Peyer's patch (tissue), 4 donors: Measurements from ENCODE around the gene TRIM2. TPM values are rescaled to one million over a fixed set of nuclear protein-coding genes. Genes with fewer than 3 reads are reported as not detected.

Experiments used
- DNase-seq, 3 donors: peaks; one replicate each; pipeline ENCODE4 v3.0.0-alpha.2; 2017 to 2019
- H3K27ac ChIP-seq, 4 donors: fragments of 200-600 bp; sonication (generic); one replicate each; pipeline ENCODE4 v1.5.1; 2016 to 2019
- H3K27me3 ChIP-seq, 2 donors: fragments of 200-600 bp; sonication (generic); one replicate each; pipeline ENCODE4 v1.5.1; 2019
- H3K36me3 ChIP-seq, 3 donors: fragments of 200-600 bp; sonication (generic); one replicate each; pipeline ENCODE4 v1.5.1; 2016 to 2019
- H3K4me1 ChIP-seq, 4 donors: fragments of 200-600 bp; sonication (generic); one replicate each; pipeline ENCODE4 v1.5.1; 2016 to 2019
- H3K4me3 ChIP-seq, 4 donors: fragments of 200-600 bp; sonication (generic); 1 replicate in 3 of 4; 2 replicates in 1 of 4; pipeline ENCODE4 v1.5.1; 2016 to 2019; ENCODE audit warnings: mild to moderate bottlenecking in 1 of 4
- H3K9me3 ChIP-seq, 4 donors: fragments of 200-600 bp; sonication (generic); one replicate each; pipeline ENCODE4 v1.5.1; 2016 to 2019; ENCODE audit warnings: mild to moderate bottlenecking in 1 of 4
- POLR2A ChIP-seq, 2 donors: fragments of 450-650 bp; IDR thresholded peaks; one replicate each; pipeline ENCODE4 v1.5.1; 2017; ENCODE audit warnings: antibody characterized with exemption in 2 of 2, mild to moderate bottlenecking in 2 of 2, moderate library complexity in 2 of 2
- total RNA-seq, 4 donors: library from RNA; depleted of rRNA; stranded (reverse); fragments of >200 nt; gene quantifications; one replicate each; pipeline ENCODE4 v1.1.0, GENCODE V29; 2016
- TF ChIP-seq, protein P1 (sequence below), 6 experiments: fragments of 450-650 bp in 4 of 6; fragments of 200-600 bp in 2 of 6; sonication (generic) in 1 of 6; IDR thresholded peaks; one replicate each; pipeline ENCODE4 v1.5.1; 2017 to 2019; ENCODE audit warnings: antibody characterized with exemption in 6 of 6, mild to moderate bottlenecking in 3 of 6, moderate library complexity in 1 of 6

The TRIM2 gene
- total RNA-seq, 4 donors from 2014 or later, result 58.6 to 158 (median 144) TPM

DNA sequence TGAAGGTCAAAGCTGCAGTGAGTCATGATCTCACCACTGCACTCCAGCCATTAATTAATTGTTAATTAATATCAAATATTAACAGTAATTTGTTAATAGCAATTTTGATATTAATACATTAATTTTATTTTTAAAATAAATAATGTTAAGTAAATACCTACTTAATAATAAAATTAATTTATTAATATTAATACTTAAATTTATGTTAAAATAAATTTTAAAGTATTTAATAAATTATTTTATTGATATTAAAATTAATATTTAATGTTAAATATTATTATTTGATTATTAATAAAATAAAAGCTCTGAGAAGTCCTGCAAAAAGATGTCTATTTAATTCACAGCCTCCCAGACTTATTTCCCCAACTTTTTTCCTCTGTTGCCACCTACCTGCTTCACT lies 25.1 kb upstream of the TRIM2 start:
- Histone ChIP-seq H3K27me3 (no peaks in the 10 kb centered on the region), H3K36me3 (no peaks in the 10 kb centered on the region), H3K9me3 (no peaks in the 10 kb centered on the region), H3K4me3 (no peak overlapping the region), H3K4me1 (no peaks in the 10 kb centered on the region), H3K27ac (no peak overlapping the region)
- DNase-seq, result no peak
- no peak for TF ChIP-seq POLR2A (IDR thresholded peaks at IDR 0.05)
- TF ChIP-seq, protein P1, sequence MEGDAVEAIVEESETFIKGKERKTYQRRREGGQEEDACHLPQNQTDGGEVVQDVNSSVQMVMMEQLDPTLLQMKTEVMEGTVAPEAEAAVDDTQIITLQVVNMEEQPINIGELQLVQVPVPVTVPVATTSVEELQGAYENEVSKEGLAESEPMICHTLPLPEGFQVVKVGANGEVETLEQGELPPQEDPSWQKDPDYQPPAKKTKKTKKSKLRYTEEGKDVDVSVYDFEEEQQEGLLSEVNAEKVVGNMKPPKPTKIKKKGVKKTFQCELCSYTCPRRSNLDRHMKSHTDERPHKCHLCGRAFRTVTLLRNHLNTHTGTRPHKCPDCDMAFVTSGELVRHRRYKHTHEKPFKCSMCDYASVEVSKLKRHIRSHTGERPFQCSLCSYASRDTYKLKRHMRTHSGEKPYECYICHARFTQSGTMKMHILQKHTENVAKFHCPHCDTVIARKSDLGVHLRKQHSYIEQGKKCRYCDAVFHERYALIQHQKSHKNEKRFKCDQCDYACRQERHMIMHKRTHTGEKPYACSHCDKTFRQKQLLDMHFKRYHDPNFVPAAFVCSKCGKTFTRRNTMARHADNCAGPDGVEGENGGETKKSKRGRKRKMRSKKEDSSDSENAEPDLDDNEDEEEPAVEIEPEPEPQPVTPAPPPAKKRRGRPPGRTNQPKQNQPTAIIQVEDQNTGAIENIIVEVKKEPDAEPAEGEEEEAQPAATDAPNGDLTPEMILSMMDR (IDR thresholded peaks at IDR 0.05), result no peak

DNA sequence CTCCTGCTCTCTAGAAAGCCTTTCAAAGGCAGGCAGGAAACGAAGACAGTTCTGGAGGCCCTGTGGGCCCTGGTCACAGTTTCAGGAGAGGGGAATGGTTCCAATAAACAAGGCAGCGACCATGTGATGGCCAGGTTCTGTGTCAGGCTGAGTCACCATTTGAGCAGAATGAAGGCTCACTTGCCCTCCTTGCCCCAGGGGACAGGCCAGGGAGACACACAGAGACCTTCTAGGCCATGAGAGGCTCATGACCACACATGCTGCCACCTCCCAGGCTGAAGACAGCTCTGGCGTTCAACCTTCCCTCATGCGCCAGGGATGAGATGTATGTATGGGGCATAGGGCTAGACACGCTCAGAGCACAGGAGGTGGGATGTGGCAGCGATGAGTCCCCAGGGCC lies 22.9 kb upstream of the TRIM2 start:
- Histone ChIP-seq H3K9me3 (no peaks in the 10 kb centered on the region), H3K27me3 (no peaks in the 10 kb centered on the region), H3K4me1 (no peaks in the 10 kb centered on the region), H3K36me3 (no peaks in the 10 kb centered on the region), H3K27ac (no peak overlapping the region), H3K4me3 (no peak overlapping the region)
- no peak for DNase-seq
- TF ChIP-seq POLR2A (IDR thresholded peaks at IDR 0.05), result no peak
- TF ChIP-seq, protein P1 (IDR thresholded peaks at IDR 0.05), result no peak

DNA sequence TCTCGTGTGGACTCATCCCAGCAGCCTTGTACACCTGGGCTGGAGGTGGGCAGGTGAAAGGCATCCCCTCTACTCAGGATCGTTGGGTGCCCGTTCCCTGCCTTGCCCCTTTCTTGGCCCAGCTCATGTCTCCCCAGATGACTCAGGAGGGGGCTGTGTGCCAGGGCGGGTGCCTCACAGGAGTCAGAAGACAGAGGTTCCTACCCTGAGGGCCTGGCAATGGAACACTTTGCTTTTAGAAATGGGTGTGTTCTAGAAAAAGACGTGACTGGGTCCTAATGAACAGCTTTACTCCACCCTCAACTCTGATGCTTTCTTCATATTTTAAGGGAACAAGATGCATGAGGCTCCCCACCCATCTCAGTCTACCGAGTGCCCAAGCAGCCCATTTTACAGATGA lies 22.5 kb upstream of the TRIM2 start:
- H3K4me1 ChIP-seq, result no peaks in the 10 kb centered on the region
- H3K9me3 ChIP-seq, result no peaks in the 10 kb centered on the region
- H3K4me3 ChIP-seq, result no peak overlapping the region
- DNase-seq, result no peak
- TF ChIP-seq, protein P1 (IDR thresholded peaks at IDR 0.05), result no peak
- TF ChIP-seq POLR2A (IDR thresholded peaks at IDR 0.05), result no peak
- H3K27me3 ChIP-seq, result no peaks in the 10 kb centered on the region
- no peaks in the 10 kb centered on the region for H3K36me3 ChIP-seq
- no peak overlapping the region for H3K27ac ChIP-seq

DNA sequence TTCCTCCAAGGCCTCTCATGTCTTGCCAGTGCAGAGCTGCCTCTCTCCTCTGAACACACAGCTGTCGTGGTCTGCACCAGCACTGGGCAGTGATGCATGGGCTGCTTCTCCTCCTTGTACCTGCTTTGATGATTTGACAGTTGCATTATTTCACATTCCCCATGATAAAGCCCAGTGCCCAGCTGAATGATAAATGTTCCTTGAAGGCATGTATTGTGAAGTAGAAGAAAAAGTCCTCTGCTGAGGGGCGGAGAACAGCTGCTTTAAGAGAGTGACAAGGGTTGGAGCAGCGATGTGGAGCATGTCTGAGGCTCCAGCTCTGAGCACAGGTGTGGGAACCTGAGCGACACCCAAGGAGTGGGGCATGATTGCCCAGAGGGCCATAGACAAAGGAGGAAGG lies 21.1 kb upstream of the TRIM2 start:
- Histone ChIP-seq H3K4me3 (no peak overlapping the region), H3K27ac (no peak overlapping the region), H3K9me3 (no peaks in the 10 kb centered on the region), H3K4me1 (no peaks in the 10 kb centered on the region), H3K36me3 (no peaks in the 10 kb centered on the region), H3K27me3 (no peaks in the 10 kb centered on the region)
- DNase-seq, result no peak
- no peak for TF ChIP-seq POLR2A (IDR thresholded peaks at IDR 0.05)
- TF ChIP-seq, protein P1 (IDR thresholded peaks at IDR 0.05), result no peak

DNA sequence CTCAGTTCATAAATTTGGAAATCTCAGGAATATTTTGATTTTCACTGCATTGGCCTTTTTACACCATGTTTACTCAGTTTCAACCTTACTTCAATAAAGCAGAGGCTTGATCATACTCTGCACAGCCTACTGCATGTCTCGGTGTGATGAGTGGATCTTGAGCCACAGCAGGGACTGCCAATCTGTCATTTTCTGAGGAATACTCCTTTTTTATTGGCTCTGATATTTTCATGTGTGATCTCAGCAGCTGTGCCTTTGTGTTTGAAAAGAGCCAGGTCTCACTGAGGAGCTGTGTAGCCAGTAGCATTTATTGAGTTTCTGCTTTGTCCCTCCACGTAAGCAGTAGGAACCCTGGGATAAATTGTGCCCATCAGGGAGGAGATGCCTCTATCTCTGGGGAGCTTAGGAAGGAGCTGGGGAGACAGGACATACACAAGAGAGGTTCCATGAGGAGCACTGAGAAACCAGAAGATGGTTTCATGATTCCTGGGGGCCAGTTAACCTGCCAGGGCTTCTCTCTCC lies 18.9 kb upstream of the TRIM2 start:
- H3K27me3 ChIP-seq, result no peaks in the 10 kb centered on the region
- no peaks in the 10 kb centered on the region for H3K36me3 ChIP-seq
- no peak for DNase-seq
- H3K4me3 ChIP-seq, result no peak overlapping the region
- peaks cover 0 to 6% (median 0%) of the 10 kb centered on the region in 4 donors for H3K4me1 ChIP-seq
- no peak for TF ChIP-seq POLR2A (IDR thresholded peaks at IDR 0.05)
- no peak overlapping the region for H3K27ac ChIP-seq
- no peaks in the 10 kb centered on the region for H3K9me3 ChIP-seq

DNA sequence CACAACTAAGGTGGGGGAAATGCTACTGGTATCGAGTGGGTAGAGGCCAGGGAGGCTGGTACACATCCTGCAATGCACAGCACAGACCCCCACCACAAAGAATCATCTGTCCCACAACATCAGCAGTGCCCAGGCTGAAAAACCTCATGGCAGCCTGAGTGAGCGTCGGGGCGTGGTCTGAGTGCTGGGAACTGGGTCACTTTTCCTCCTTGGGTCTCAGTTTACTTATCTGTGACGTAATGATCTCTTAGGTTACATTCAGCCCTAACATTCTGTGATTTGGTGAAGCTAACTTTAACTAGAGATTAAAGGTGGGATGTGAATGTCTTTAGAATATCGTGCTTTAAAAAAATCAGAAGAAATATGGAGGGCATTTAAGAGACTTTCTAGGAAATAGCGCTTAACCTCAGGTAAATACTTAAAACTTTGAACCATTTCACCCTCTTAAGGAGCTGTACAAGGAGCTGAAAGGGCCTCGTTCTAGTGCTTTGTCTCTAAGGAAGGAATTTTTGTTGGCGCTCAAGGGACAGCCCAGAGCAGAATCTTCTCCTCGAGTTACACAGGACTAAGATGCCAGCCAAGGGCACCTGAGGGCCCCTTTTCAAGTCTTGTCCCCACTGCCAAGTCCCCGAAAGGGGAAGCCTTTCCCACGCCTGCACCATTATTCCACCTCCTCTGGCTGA lies 18.1 kb upstream of the TRIM2 start:
- no peaks in the 10 kb centered on the region for H3K9me3 ChIP-seq
- peaks cover 0 to 6% (median 0%) of the 10 kb centered on the region in 4 donors for H3K4me1 ChIP-seq
- H3K4me3 ChIP-seq, result no peak overlapping the region
- no peak overlapping the region for H3K27ac ChIP-seq
- TF ChIP-seq POLR2A (IDR thresholded peaks at IDR 0.05), result no peak
- TF ChIP-seq, protein P1 (IDR thresholded peaks at IDR 0.05), result no peak
- H3K36me3 ChIP-seq, result no peaks in the 10 kb centered on the region
- H3K27me3 ChIP-seq, result no peaks in the 10 kb centered on the region
- no peak for DNase-seq
